Transverse colon (tissue), 4 donors: ENCODE measurements around the gene ZNF618.

Experiments
- CTCF ChIP-seq, 5 experiments: fragments of 200-600 bp in 3 of 5; fragments of 450-650 bp in 2 of 5; sonication (generic) in 3 of 5; IDR thresholded peaks; 1 replicate in 2 of 5; 2 replicates in 3 of 5; pipeline ENCODE4 v1.5.1; 2016 to 2017; ENCODE audit warnings: antibody characterized with exemption in 5 of 5, inconsistent platforms in 3 of 5, mild to moderate bottlenecking in 2 of 5, moderate library complexity in 1 of 5
- EP300 ChIP-seq: sonication (generic); formaldehyde crosslinking; IDR thresholded peaks from one replicate; pipeline ENCODE4 v1.6.1; 2017; ENCODE audit warnings: antibody characterized with exemption, low read depth
- POLR2A ChIP-seq: fragments of 450-650 bp; IDR thresholded peaks from one replicate; pipeline ENCODE4 v1.6.1; 2016; ENCODE audit warnings: antibody characterized with exemption, mild to moderate bottlenecking, moderate library complexity
- POLR2AphosphoS5 ChIP-seq, 3 donors: sonication (generic); formaldehyde crosslinking; IDR thresholded peaks; one replicate each; pipeline ENCODE4 v1.6.1; 2016; ENCODE audit warnings: antibody characterized with exemption in 3 of 3

GRCh38 chr9:113992276-113992951 is 116.3 kb downstream of the ZNF618 start:
- no peak for TF ChIP-seq CTCF (IDR thresholded peaks at IDR 0.05)
- TF ChIP-seq POLR2A: no peak
- TF ChIP-seq EP300: no peak
- TF ChIP-seq POLR2AphosphoS5 (IDR thresholded peaks at IDR 0.05): no peak
